ENCODE results near the gene MFAP1.

- TF ChIP-seq CTCF (IDR thresholded peaks at IDR 0.05; ENCODE audit: low read depth, low read length, poor library complexity, severe bottlenecking) (no peak), EZH2phosphoT487 (IDR thresholded peaks at IDR 0.05; ENCODE audit: borderline replicate concordance, low read length) (no peak)
These were observed 26.8 kb upstream of the MFAP1 start for GRCh38 chr15:43851251-43851650.

All from DOHH2 (cell line).